ENCODE data around the gene PCID2. TPM values are rescaled to one million over a fixed set of nuclear protein-coding genes. Genes with fewer than 3 reads are reported as not detected.

The PCID2 gene
- total and polyA plus RNA-seq, 2 of the 13 experiments (the other 11 are each of a cell fraction or from before 2014, with no cell fraction given) = 65.0 to 111 TPM

GRCh38 chr13:113183450-113184129 lies 24.9 kb downstream of the PCID2 start (continued):
- TF ChIP-seq USF2 (IDR thresholded peaks at IDR 0.05; ENCODE audit: low read depth, low read length) (no peak), USF2 (CRISPR knock-in tag; IDR thresholded peaks at IDR 0.05; ENCODE audit: borderline replicate concordance) (no peak), JUN (CRISPR knock-in tag; IDR thresholded peaks at IDR 0.05) (no peak), GLI4 (CRISPR knock-in tag; IDR thresholded peaks at IDR 0.05; ENCODE audit: borderline replicate concordance) (no peak), HIVEP1 (CRISPR knock-in tag; IDR thresholded peaks at IDR 0.05) (no peak), ZBTB34 (CRISPR knock-in tag; IDR thresholded peaks at IDR 0.05) (no peak), POLR2AphosphoS5 (IDR thresholded peaks at IDR 0.05; ENCODE audit: low read depth, low read length) (no peak), ZNF768 (CRISPR knock-in tag; IDR thresholded peaks at IDR 0.05) (no peak), TFDP1 (CRISPR knock-in tag; IDR thresholded peaks at IDR 0.05; ENCODE audit: borderline replicate concordance) (peak; percentile 66; the same call in 1 of the 2 replicates), RNF2 (conservative IDR thresholded peaks at IDR 0.05; ENCODE audit: low read depth) (0 out of 2 replicates have a peak, but pooled peaks have one; percentile 30), ZNF30 (CRISPR knock-in tag; IDR thresholded peaks at IDR 0.05) (no peak), ZBTB2 (CRISPR knock-in tag; IDR thresholded peaks at IDR 0.05; ENCODE audit: low read depth) (no peak), FOSL1 (CRISPR knock-in tag; IDR thresholded peaks at IDR 0.05; ENCODE audit: borderline replicate concordance) (no peak), ZNF546 (CRISPR knock-in tag; conservative IDR thresholded peaks at IDR 0.05) (no peak), ZBTB26 (CRISPR knock-in tag; IDR thresholded peaks at IDR 0.05; ENCODE audit: borderline replicate concordance) (no peak), TP53 (CRISPR knock-in tag; conservative IDR thresholded peaks at IDR 0.05) (no peak), RARA (CRISPR knock-in tag; IDR thresholded peaks at IDR 0.05) (peak; percentile 74), GFI1 (CRISPR knock-in tag; IDR thresholded peaks at IDR 0.05; ENCODE audit: borderline replicate concordance) (peak; percentile 62; the same call in 1 of the 2 replicates), NKX3-1 (CRISPR knock-in tag; IDR thresholded peaks at IDR 0.05) (no peak), ZBTB42 (CRISPR knock-in tag; IDR thresholded peaks at IDR 0.05) (0 out of 2 replicates have a peak, but pooled peaks have one; percentile 37), MAFF (IDR thresholded peaks at IDR 0.05; ENCODE audit: low read depth, low read length) (0 out of 2 replicates have a peak, but pooled peaks have one; percentile 2), ZNF350 (CRISPR knock-in tag; IDR thresholded peaks at IDR 0.05; ENCODE audit: borderline replicate concordance, low read depth) (peak; percentile 32; the same call in 1 of the 2 replicates), ZNF160 (CRISPR knock-in tag; IDR thresholded peaks at IDR 0.05) (no peak), GTF3A (CRISPR knock-in tag; conservative IDR thresholded peaks at IDR 0.05) (no peak)

All from HepG2 (cell line).